ENCODE results near the gene SSX1.
"Not testable (repeated sequence)": the region's sequence is repeated elsewhere in the genome, so short reads cannot be mapped to it uniquely, and the experiment has no call there.

SSX1 gene

DNA sequence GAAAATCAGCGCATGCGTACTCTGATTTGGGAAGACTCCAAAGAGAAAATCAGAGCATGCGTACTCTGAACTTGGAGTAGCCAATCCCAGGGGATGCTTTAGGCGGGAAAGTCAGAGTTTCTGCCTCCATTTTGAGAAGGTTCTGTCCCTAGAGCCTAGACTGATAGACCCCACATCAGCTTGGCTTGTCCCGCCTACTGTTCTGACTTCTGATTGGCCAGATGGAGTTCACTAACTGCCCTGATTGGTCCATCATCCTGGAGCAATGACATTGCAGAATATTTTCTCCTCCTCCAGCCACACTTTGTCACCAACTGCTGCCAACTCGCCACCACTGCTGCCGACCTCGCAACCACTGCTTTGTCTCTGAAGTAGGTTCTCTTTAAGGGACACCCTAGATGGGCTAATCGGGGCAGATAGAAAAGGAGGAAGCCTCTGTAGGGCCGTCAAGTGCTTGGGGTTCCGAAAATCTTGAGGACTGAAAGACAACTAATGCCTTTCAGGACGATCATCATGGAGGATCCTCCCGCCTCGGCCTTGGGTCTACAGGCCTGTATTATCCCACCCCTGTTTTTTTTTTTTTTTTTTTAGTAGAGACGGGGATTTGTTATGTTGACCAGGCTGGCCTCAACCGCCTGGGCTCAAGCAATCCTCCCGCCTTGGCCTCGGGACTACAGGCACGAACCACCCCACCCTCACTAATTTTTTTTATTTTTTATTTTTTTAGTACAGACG lies at the start of gene SSX1:
TSS of gene SSX1 (plus strand) at position 331 of the 735 bp plus-strand sequence. CDS start 1,850 bp downstream, outside the sequence.
- not testable (repeated sequence) for FAIRE-seq

GRCh38 chrX:48214341-48214740 lies 40.9 kb upstream of the SSX1 start:
- not testable (repeated sequence) for FAIRE-seq

GRCh38 chrX:48224196-48224595 lies 31.0 kb upstream of the SSX1 start:
- FAIRE-seq = not testable (repeated sequence)

DNA sequence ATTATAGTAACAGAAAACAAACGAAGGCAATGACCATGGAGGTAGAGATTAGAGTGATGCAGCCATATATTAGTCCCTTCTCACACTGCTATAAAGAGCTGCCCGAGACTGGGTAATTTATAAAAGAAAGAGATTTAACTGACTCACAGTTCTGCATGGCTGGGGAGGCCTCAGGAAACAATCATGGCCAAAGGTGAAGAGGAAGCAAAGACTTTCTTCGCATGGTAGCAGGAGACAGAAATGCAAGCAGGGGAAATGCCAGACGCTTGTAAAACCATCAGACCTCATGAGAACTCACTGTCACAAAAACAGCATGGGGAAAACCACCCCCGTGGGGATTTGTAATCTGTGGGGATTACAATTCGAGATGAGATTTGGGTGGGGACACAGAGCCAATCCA lies 2.2 kb upstream of the SSX1 start:
- not testable (repeated sequence) for FAIRE-seq

GRCh38 chrX:48274365-48274764 lies 19.2 kb downstream of the SSX1 start:
- not testable (repeated sequence) for FAIRE-seq

DNA sequence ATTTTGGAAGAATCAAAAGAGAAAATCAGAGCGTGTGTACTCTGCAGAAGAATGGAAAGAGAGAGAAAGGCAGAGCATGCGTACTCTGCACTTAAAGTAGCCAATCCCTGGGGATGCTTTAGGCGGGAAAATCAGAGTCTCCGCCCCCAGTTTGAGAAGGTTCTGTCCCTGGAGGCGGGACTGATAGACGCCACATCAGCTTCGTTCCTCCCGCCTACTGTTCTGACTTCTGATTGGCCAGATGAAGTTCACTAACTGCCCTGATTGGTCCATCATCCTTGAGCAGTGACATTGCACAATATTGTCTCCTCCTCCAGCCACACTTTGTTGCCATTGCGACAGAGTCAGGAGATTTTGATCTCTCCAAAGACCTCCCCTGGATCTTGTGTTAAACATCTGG lies 23.8 kb downstream of the SSX1 start:
- FAIRE-seq = no peak

DNA sequence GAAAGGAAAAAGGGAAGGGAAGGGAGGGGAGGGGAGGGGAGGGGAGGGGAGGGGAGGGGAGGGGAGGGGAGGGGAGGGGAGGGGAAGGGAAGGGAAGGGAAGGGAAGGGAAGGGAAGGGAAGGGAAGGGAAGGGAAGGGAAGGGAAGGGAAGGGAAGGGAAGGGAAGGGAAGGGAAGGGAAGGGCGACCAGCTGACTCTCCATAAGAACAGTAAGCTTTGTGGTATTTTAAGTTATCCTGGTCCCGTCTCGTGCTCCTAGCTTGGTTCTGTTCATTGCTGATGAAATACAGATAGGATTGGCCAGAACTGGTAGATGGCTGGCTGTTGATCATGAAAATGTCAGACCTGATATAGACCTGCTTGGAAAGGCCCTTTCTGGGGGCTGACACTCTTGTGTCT lies 25.5 kb downstream of the SSX1 start:
- not testable (repeated sequence) for FAIRE-seq

DNA sequence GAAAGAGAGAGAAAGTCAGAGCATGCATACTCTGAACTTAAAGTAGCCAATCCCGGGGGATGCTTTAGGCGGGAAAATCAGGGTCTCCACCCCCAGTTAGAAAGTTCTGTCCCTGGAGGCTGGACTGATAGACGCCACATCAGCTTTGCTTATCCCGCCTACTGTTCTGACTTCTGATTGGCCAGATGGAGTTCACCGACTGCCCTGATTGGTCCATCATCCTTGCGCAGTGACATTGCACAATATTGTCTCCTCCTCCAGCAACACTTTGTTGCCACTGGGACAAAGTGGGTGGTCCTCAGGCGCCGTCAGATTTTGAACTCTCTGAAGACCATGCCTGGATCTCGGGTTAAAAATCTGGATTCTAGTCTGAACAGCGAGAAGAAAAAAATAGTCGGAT lies 51.0 kb downstream of the SSX1 start:
- FAIRE-seq = no peak

DNA sequence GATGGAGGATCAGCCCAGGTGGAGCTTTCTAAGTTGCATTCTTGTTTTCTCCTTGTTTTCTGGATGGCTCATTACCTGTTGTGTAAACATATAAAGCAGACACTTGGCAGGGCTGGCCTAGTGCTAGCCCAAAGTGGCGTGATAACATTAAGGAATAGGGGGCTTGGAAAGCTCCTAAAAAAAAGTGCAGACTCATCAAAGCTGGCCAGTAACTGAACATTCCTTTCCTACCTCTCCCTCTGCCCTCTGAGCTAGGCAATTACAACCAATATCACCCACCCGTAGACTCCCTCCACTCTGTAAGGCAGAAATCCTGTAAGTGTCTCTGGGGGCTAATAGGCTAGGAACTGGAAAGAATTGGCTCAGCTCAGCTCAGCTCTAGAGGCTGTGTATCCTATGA lies 58.8 kb downstream of the SSX1 start:
- FAIRE-seq = not testable (repeated sequence)
